ENCODE data around the gene POLR3C. TPM values are rescaled to one million over a fixed set of nuclear protein-coding genes. Genes with fewer than 3 reads are reported as not detected.

Gene POLR3C
- total and polyA plus RNA-seq, 4 donors, result 14.1 to 26.3 (median 21.1) TPM

DNA sequence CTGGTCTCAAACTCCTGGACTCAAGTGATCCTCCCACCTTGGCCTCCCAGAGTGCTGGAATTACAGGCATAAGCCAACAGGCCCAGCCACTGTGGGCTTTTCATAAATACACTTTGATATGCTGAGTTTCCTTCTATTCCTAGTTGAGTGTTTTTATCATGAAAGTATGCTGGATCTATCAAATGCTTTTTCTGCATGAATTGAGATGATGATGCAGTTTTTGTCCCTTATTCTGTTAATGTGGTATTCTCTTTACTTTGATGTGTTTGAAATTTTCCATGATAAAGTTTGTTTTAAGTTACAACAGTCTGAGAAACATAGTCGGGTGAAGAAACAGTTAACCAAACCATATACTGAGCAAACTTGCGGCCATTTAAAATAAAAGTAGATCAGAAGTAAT, 24.2 kb upstream of the POLR3C start:
- Histone ChIP-seq H3K9ac (ENCODE audit: insufficient read depth in 1 of 2, low read length in 2 of 2) (no peak overlapping the region), H3K9me3 (ENCODE audit: control insufficient read depth in 4 of 4, insufficient read depth in 3 of 4, low read length in 3 of 4) (peaks cover 0 to 6% (median 1%) of the 10 kb centered on the region in 4 donors), H3K36me3 (ENCODE audit: control insufficient read depth in 4 of 4, insufficient read depth in 4 of 4, low read length in 4 of 4) (no peaks in the 10 kb centered on the region), H3K4me3 (no peak overlapping the region), H3K27ac (ENCODE audit: low read depth in 1 of 2, low read length in 1 of 2) (no peak overlapping the region), H3K4me1 (ENCODE audit: control insufficient read depth in 5 of 5, insufficient read depth in 5 of 5, low read length in 5 of 5) (peaks cover 0 to 11% (median 4%) of the 10 kb centered on the region in 5 donors), H3K27me3 (ENCODE audit: control insufficient read depth in 3 of 3, insufficient read depth in 3 of 3, low read length in 2 of 3) (no peaks in the 10 kb centered on the region)
- ATAC-seq (ENCODE audit: insufficient read depth, low FRiP score) (no peak), DNase-seq (peak in 1 of 3 donors; percentile 3)
- 88% methylated on average over 2 of the region's 2 CpGs for WGBS, 2 donors
- TF ChIP-seq, protein P1, sequence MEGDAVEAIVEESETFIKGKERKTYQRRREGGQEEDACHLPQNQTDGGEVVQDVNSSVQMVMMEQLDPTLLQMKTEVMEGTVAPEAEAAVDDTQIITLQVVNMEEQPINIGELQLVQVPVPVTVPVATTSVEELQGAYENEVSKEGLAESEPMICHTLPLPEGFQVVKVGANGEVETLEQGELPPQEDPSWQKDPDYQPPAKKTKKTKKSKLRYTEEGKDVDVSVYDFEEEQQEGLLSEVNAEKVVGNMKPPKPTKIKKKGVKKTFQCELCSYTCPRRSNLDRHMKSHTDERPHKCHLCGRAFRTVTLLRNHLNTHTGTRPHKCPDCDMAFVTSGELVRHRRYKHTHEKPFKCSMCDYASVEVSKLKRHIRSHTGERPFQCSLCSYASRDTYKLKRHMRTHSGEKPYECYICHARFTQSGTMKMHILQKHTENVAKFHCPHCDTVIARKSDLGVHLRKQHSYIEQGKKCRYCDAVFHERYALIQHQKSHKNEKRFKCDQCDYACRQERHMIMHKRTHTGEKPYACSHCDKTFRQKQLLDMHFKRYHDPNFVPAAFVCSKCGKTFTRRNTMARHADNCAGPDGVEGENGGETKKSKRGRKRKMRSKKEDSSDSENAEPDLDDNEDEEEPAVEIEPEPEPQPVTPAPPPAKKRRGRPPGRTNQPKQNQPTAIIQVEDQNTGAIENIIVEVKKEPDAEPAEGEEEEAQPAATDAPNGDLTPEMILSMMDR (IDR thresholded peaks at IDR 0.05; ENCODE audit: control extremely low read depth, extremely low read depth), result no peak

- H3K36me3 ChIP-seq (ENCODE audit: control insufficient read depth in 4 of 4, insufficient read depth in 4 of 4, low read length in 4 of 4), result no peaks in the 10 kb centered on the region
- H3K9me3 ChIP-seq (ENCODE audit: control insufficient read depth in 4 of 4, insufficient read depth in 3 of 4, low read length in 3 of 4), result no peaks in the 10 kb centered on the region
- peaks cover 0 to 11% (median 4%) of the 10 kb centered on the region in 5 donors for H3K4me1 ChIP-seq (ENCODE audit: control insufficient read depth in 5 of 5, insufficient read depth in 5 of 5, low read length in 5 of 5)
- no peak overlapping the region for H3K27ac ChIP-seq (ENCODE audit: low read depth in 1 of 2, low read length in 1 of 2)
- TF ChIP-seq, protein P1 (IDR thresholded peaks at IDR 0.05; ENCODE audit: control extremely low read depth, extremely low read depth), result no peak
- ATAC-seq (ENCODE audit: insufficient read depth, low FRiP score), result no peak
- 37 to 63% methylated on average over 3 of the region's 3 CpGs for WGBS, 2 donors
- no peak for DNase-seq
- no peak overlapping the region for H3K4me3 ChIP-seq
- H3K9ac ChIP-seq (ENCODE audit: insufficient read depth in 1 of 2, low read length in 2 of 2), result no peak overlapping the region
- H3K27me3 ChIP-seq (ENCODE audit: control insufficient read depth in 3 of 3, insufficient read depth in 3 of 3, low read length in 2 of 3), result no peaks in the 10 kb centered on the region
Observed at GRCh38 chr1:145804235-145805045, 19.6 kb upstream of the POLR3C start.

GRCh38 chr1:145805057-145805456, 18.9 kb upstream of the POLR3C start:
- DNase-seq (no peak), ATAC-seq (ENCODE audit: insufficient read depth, low FRiP score) (no peak)
- H3K27me3 ChIP-seq (ENCODE audit: control insufficient read depth in 3 of 3, insufficient read depth in 3 of 3, low read length in 2 of 3), result no peaks in the 10 kb centered on the region
- 73 to 81% methylated on average over 1 of the region's 1 CpG for WGBS, 2 donors
- TF ChIP-seq, protein P1 (IDR thresholded peaks at IDR 0.05; ENCODE audit: control extremely low read depth, extremely low read depth), result no peak
- no peak overlapping the region for H3K9ac ChIP-seq (ENCODE audit: insufficient read depth in 1 of 2, low read length in 2 of 2)
- no peak overlapping the region for H3K4me3 ChIP-seq
- H3K4me1 ChIP-seq (ENCODE audit: control insufficient read depth in 5 of 5, insufficient read depth in 5 of 5, low read length in 5 of 5), result peaks cover 0 to 11% (median 2%) of the 10 kb centered on the region in 5 donors
- H3K9me3 ChIP-seq (ENCODE audit: control insufficient read depth in 4 of 4, insufficient read depth in 3 of 4, low read length in 3 of 4), result no peaks in the 10 kb centered on the region
- no peaks in the 10 kb centered on the region for H3K36me3 ChIP-seq (ENCODE audit: control insufficient read depth in 4 of 4, insufficient read depth in 4 of 4, low read length in 4 of 4)
- H3K27ac ChIP-seq (ENCODE audit: low read depth in 1 of 2, low read length in 1 of 2), result no peak overlapping the region
